ENCODE results near the gene MYRIP. TPM values are rescaled to one million over a fixed set of nuclear protein-coding genes. Genes with fewer than 3 reads are reported as not detected.

The MYRIP gene
- total and polyA plus RNA-seq, 11 donors, result 0.42 to 2.2 (median 0.90) TPM

GRCh38 chr3:40137591-40138295, 328.3 kb downstream of the MYRIP start:
- H3K27me3 ChIP-seq, result no peaks in the 10 kb centered on the region
- no peak overlapping the region for H3K27ac ChIP-seq
- TF ChIP-seq POLR2A (IDR thresholded peaks at IDR 0.05), result no peak
- TF ChIP-seq CTCF (IDR thresholded peaks at IDR 0.05), result no peak
- ATAC-seq, result no peak
- H3K9me3 ChIP-seq, result peaks cover 0 to 25% (median 0%) of the 10 kb centered on the region in 12 donors
- no peak overlapping the region for H3K4me3 ChIP-seq
- no peak for DNase-seq
- WGBS, 4 donors, result 73 to 86% (median 82%) methylated on average over 5 of the region's 5 CpGs
- H3K36me3 ChIP-seq, result no peaks in the 10 kb centered on the region
- no peaks in the 10 kb centered on the region for H3K4me1 ChIP-seq
- intact Hi-C loops (cut with DNase I), result no loop called here

- Histone ChIP-seq H3K27me3 (no peaks in the 10 kb centered on the region), H3K36me3 (no peaks in the 10 kb centered on the region), H3K27ac (no peak overlapping the region), H3K9me3 (peaks cover 0 to 10% (median 0%) of the 10 kb centered on the region in 12 donors), H3K4me3 (no peak overlapping the region), H3K4me1 (no peaks in the 10 kb centered on the region)
- ATAC-seq, result no peak
- no peak for DNase-seq
- intact Hi-C loops (cut with DNase I), result no loop called here
- 88 to 90% (median 89%) methylated on average over 10 of the region's 10 CpGs for WGBS, 4 donors
- TF ChIP-seq POLR2A (IDR thresholded peaks at IDR 0.05) (no peak), CTCF (IDR thresholded peaks at IDR 0.05) (no peak)
Observed at GRCh38 chr3:40143283-40144090, 334.1 kb downstream of the MYRIP start.

- WGBS, 4 donors, result 53 to 82% (median 63%) methylated on average over 2 of the region's 2 CpGs
- DNase-seq (no peak), ATAC-seq (no peak)
- Histone ChIP-seq H3K27ac (no peak overlapping the region), H3K4me3 (no peak overlapping the region), H3K4me1 (peaks cover 0 to 6% (median 0%) of the 10 kb centered on the region in 12 donors), H3K9me3 (no peaks in the 10 kb centered on the region), H3K36me3 (no peaks in the 10 kb centered on the region), H3K27me3 (no peaks in the 10 kb centered on the region)
- TF ChIP-seq CTCF (IDR thresholded peaks at IDR 0.05), result no peak
- TF ChIP-seq POLR2A (IDR thresholded peaks at IDR 0.05), result no peak
- intact Hi-C loops (cut with DNase I), result no loop called here
Observed at GRCh38 chr3:40148827-40149226, 339.4 kb downstream of the MYRIP start.

GRCh38 chr3:40152482-40153133, 343.2 kb downstream of the MYRIP start:
- 22 to 53% (median 36%) methylated on average over 1 of the region's 1 CpG for WGBS, 4 donors
- Histone ChIP-seq H3K4me1 (peaks cover 0 to 6% (median 0%) of the 10 kb centered on the region in 12 donors), H3K36me3 (no peaks in the 10 kb centered on the region), H3K27ac (no peak overlapping the region), H3K9me3 (no peaks in the 10 kb centered on the region), H3K4me3 (no peak overlapping the region), H3K27me3 (no peaks in the 10 kb centered on the region)
- no peak for DNase-seq
- intact Hi-C loops (cut with DNase I), result no loop called here
- TF ChIP-seq POLR2A (IDR thresholded peaks at IDR 0.05), result no peak
- no peak for TF ChIP-seq CTCF (IDR thresholded peaks at IDR 0.05)
- no peak for ATAC-seq
